ENCODE data around the gene PCSK7. TPM values are rescaled to one million over a fixed set of nuclear protein-coding genes. Genes with fewer than 3 reads are reported as not detected.

Gene PCSK7
- total RNA-seq, 2 donors from 2014 or later, result 41.4 to 90.2 TPM

GRCh38 chr11:117178210-117179034 lies 53.5 kb downstream of the PCSK7 start, which contains the start of gene SIDT2:
TSS of gene SIDT2 (plus strand) at chr11:117178743. CDS start at chr11:117179264, 521 bp downstream.
- peaks cover 13% of the 10 kb centered on the region for H3K36me3 ChIP-seq
- peaks cover 23 to 37% of the 10 kb centered on the region in 2 donors for H3K4me1 ChIP-seq (ENCODE audit: control insufficient read depth in 1 of 2, low read depth in 2 of 2)
- DNase-seq (ENCODE audit: low spot score) (peak; percentile 82), ATAC-seq (ENCODE audit: insufficient number of reproducible peaks, low FRiP score, low read depth) (peak; percentile 67)
- H3K27me3 ChIP-seq (replicated peaks; ENCODE audit: insufficient read depth), result no peaks in the 10 kb centered on the region
- TF ChIP-seq, protein P1, sequence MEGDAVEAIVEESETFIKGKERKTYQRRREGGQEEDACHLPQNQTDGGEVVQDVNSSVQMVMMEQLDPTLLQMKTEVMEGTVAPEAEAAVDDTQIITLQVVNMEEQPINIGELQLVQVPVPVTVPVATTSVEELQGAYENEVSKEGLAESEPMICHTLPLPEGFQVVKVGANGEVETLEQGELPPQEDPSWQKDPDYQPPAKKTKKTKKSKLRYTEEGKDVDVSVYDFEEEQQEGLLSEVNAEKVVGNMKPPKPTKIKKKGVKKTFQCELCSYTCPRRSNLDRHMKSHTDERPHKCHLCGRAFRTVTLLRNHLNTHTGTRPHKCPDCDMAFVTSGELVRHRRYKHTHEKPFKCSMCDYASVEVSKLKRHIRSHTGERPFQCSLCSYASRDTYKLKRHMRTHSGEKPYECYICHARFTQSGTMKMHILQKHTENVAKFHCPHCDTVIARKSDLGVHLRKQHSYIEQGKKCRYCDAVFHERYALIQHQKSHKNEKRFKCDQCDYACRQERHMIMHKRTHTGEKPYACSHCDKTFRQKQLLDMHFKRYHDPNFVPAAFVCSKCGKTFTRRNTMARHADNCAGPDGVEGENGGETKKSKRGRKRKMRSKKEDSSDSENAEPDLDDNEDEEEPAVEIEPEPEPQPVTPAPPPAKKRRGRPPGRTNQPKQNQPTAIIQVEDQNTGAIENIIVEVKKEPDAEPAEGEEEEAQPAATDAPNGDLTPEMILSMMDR (IDR thresholded peaks at IDR 0.05), result no peak
- no peaks in the 10 kb centered on the region for H3K9me3 ChIP-seq
- H3K27ac ChIP-seq, result peak within 1 kb of the TSS; percentile 95 to 96
- peak within 1 kb of the TSS; percentile 95 for H3K4me3 ChIP-seq

DNA sequence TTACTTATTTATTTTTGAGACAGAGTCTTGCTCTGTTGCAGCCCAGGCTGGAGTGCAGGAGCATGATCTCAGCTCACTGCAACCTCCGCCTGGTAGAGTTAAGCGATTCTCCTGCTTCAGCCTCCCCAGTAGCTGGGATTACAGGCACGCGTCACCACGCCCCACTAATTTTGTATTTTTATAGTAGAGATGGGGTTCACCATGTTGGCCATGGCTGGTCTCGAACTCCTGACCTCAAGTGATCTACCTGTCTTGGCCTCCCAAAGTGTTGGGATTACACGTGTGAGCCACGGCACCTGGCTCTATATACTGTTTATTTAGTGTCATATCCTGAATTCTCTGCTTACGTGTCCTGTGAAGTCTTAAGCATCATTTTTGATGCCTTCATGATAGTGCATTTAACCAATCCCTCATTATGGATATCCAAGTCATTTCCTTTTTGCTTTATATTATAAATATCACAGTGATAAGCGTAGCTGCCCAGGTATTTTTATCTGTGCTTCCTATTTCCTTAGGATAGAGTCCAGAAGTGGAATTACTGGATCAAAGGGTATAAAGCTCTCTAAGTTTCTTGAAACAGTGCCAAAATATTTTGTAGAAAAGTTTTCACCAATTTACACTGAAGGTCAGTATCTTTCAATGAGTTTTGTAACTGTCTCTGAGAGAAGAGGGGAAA lies 54.2 kb downstream of the PCSK7 start:
- TF ChIP-seq, protein P1 (IDR thresholded peaks at IDR 0.05), result no peak
- DNase-seq (ENCODE audit: low spot score), result no peak
- Histone ChIP-seq H3K27me3 (replicated peaks; ENCODE audit: insufficient read depth) (no peaks in the 10 kb centered on the region), H3K4me3 (peak overlapping the region; percentile 95), H3K36me3 (peaks cover 11% of the 10 kb centered on the region), H3K4me1 (ENCODE audit: control insufficient read depth in 1 of 2, low read depth in 2 of 2) (peaks cover 23 to 37% of the 10 kb centered on the region in 2 donors), H3K27ac (peak overlapping the region in 1 of 2 donors; percentile 7), H3K9me3 (no peaks in the 10 kb centered on the region)
- no peak for ATAC-seq (ENCODE audit: insufficient number of reproducible peaks, low FRiP score, low read depth)

- ATAC-seq (ENCODE audit: insufficient number of reproducible peaks, low FRiP score, low read depth), result no peak
- TF ChIP-seq, protein P1 (IDR thresholded peaks at IDR 0.05), result no peak
- no peak overlapping the region for H3K27ac ChIP-seq
- H3K36me3 ChIP-seq, result no peaks in the 10 kb centered on the region
- DNase-seq (ENCODE audit: low spot score), result no peak
- peaks cover 19 to 31% of the 10 kb centered on the region in 2 donors for H3K4me1 ChIP-seq (ENCODE audit: control insufficient read depth in 1 of 2, low read depth in 2 of 2)
- H3K4me3 ChIP-seq, result no peak overlapping the region
- no peaks in the 10 kb centered on the region for H3K9me3 ChIP-seq
- H3K27me3 ChIP-seq (replicated peaks; ENCODE audit: insufficient read depth), result no peaks in the 10 kb centered on the region
Observed at GRCh38 chr11:117176186-117176585, 55.7 kb downstream of the PCSK7 start.

DNA sequence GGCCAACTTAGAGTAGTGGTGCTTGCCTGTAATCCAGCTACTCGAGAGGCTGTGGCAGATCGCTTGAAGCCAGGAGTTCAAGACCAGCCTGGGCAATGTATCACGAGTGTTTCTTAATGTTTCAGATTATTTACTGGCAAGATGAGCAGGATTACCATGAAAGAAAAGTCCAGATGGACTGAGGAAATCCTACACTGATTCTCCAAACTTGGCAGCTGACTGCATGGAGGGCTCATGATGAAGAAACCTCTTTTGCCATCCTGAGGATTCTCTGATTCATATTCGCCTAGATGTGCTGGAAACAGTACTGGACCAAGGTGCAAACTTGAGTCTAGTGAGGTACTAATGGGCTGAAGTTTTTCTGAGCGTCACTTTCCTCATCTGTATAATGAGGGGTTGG lies 56.1 kb downstream of the PCSK7 start:
- peaks cover 16 to 27% of the 10 kb centered on the region in 2 donors for H3K4me1 ChIP-seq (ENCODE audit: control insufficient read depth in 1 of 2, low read depth in 2 of 2)
- DNase-seq (ENCODE audit: low spot score), result no peak
- H3K27ac ChIP-seq, result no peak overlapping the region

More for the DNA sequence above, 56.1 kb downstream of the PCSK7 start:
- Histone ChIP-seq H3K9me3 (no peaks in the 10 kb centered on the region), H3K27me3 (replicated peaks; ENCODE audit: insufficient read depth) (no peaks in the 10 kb centered on the region), H3K4me3 (no peak overlapping the region), H3K36me3 (no peaks in the 10 kb centered on the region)
- TF ChIP-seq, protein P1 (IDR thresholded peaks at IDR 0.05), result no peak
- ATAC-seq (ENCODE audit: insufficient number of reproducible peaks, low FRiP score, low read depth), result no peak

Data from thoracic aorta (tissue), 2 donors.